Lower leg skin (tissue), 3 donors: Measurements from ENCODE around the gene CCDC85C.

Experiments used
- POLR2A ChIP-seq, 2 donors: fragments of 450-650 bp; IDR thresholded peaks; one replicate each; pipeline ENCODE4 v1.6.1; 2016 to 2017; ENCODE audit warnings: antibody characterized with exemption in 2 of 2, mild to moderate bottlenecking in 1 of 2, moderate library complexity in 1 of 2
- TF ChIP-seq, protein P1 (sequence below), 3 donors: fragments of 450-650 bp; IDR thresholded peaks; one replicate each; pipeline ENCODE4 v1.5.1; 2016; ENCODE audit warnings: antibody characterized with exemption in 3 of 3, mild to moderate bottlenecking in 3 of 3, moderate library complexity in 2 of 3

DNA sequence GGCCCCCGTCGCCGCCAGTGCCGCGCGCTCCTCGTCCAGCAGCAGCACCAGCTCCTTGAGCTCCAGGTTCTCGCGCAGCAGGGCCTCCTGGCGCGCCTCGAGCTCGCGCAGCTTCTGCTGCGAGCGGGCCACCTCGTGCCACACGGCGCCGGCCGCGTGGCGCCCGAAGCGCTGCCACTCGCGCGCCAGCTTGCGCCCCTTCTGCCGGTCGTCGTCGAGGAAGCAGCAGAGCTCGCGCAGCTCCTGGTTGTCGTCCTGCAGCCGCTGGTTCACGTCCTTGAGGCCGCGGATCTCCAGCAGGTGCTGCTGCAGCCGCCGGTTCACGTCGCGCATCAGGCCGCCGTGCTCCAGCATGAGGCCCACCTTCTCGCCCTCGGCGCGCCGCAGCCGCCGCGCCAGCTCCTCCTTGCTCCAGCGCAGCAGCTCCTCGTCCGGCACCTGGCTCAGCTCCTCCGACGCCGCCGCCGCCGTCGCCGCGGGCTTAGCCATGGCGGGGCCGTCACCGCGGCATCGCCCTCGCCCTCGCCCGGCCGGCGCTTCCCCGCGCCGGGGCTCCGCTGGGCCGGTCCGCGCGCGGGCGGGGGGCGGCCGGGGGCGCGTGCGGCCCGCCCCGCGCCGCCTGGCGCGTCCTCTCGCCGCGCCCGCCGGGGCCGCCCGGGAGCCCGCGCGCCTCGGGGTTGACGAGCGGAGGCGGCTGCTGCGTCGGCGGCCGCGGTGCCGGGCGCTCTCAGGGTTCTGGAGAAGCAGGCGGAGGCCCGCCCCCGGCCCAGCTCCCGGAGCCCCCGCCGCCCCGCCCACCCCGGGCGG is at the start of gene CCDC85C:
- no peak for TF ChIP-seq POLR2A (IDR thresholded peaks at IDR 0.05)
- TF ChIP-seq, protein P1, sequence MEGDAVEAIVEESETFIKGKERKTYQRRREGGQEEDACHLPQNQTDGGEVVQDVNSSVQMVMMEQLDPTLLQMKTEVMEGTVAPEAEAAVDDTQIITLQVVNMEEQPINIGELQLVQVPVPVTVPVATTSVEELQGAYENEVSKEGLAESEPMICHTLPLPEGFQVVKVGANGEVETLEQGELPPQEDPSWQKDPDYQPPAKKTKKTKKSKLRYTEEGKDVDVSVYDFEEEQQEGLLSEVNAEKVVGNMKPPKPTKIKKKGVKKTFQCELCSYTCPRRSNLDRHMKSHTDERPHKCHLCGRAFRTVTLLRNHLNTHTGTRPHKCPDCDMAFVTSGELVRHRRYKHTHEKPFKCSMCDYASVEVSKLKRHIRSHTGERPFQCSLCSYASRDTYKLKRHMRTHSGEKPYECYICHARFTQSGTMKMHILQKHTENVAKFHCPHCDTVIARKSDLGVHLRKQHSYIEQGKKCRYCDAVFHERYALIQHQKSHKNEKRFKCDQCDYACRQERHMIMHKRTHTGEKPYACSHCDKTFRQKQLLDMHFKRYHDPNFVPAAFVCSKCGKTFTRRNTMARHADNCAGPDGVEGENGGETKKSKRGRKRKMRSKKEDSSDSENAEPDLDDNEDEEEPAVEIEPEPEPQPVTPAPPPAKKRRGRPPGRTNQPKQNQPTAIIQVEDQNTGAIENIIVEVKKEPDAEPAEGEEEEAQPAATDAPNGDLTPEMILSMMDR (IDR thresholded peaks at IDR 0.05) = no peak
